OCI-LY3 (cell line): ENCODE data around the gene ZNF564.

Experiments
- H2AFZ ChIP-seq: fragments of 200-600, 300-600 bp; shearing (Covaris generic); 2 replicates; pipeline ENCODE4 v1.6.0; 2014; ENCODE audit warnings: antibody characterized with exemption, low read depth, low read length
- H3K27ac ChIP-seq: fragments of 200-600, 300-600 bp; sonication (generic); 2 replicates; pipeline ENCODE4 v1.5.1; 2014; ENCODE audit warnings: mild to moderate bottlenecking, low read length, moderate library complexity, mixed read lengths
- H3K27me3 ChIP-seq: fragments of 200-600, 300-600 bp; sonication (generic); 2 replicates; pipeline ENCODE4 v1.6.1; 2014; ENCODE audit warnings: low read depth, low read length, mixed read lengths
- H3K36me3 ChIP-seq: fragments of 200-600, 300-600 bp; sonication (generic); replicated peaks from 2 replicates; pipeline ENCODE3; 2014; ENCODE audit warnings: low read depth, low read length, mixed read lengths
- H3K4me1 ChIP-seq: fragments of 300-600, 200-600 bp; sonication (generic); 2 replicates; pipeline ENCODE4 v1.6.1; 2014; ENCODE audit warnings: low read length, mixed read lengths
- H3K4me2 ChIP-seq: fragments of 200-600, 300-600 bp; sonication (generic); 2 replicates; pipeline ENCODE4 v1.6.1; 2014; ENCODE audit warnings: low read length, mixed read lengths
- H3K4me3 ChIP-seq: fragments of 300-600, 200-600 bp; sonication (generic); 2 replicates; pipeline ENCODE4 v1.5.1; 2014; ENCODE audit warnings: antibody characterized with exemption, mild to moderate bottlenecking, low read length, moderate library complexity
- H3K79me2 ChIP-seq: fragments of 300-600, 200-600 bp; shearing (Covaris generic); 2 replicates; pipeline ENCODE4 v1.6.1; 2014; ENCODE audit warnings: mild to moderate bottlenecking, low read length, mixed read lengths
- H3K9ac ChIP-seq: fragments of 300-600, 200-600 bp; shearing (Covaris generic); 2 replicates; pipeline ENCODE4 v1.6.0; 2014; ENCODE audit warnings: mild to moderate bottlenecking, low read length, moderate library complexity
- H3K9me3 ChIP-seq: fragments of 200-600, 300-600 bp; shearing (Covaris generic); 2 replicates; pipeline ENCODE4 v1.6.1; 2014; ENCODE audit warnings: low read length, mixed read lengths; ENCODE audit not compliant: insufficient read depth
- H4K20me1 ChIP-seq: fragments of 200-600, 300-600 bp; sonication (generic); 2 replicates; pipeline ENCODE4 v1.6.1; 2016; ENCODE audit warnings: low read length, mixed read lengths; ENCODE audit not compliant: insufficient read depth
- CTCF ChIP-seq: fragments of 200-600, 300-600 bp; sonication (generic); IDR thresholded peaks from 2 replicates; pipeline ENCODE4 v1.5.1; 2014; ENCODE audit warnings: antibody characterized with exemption, low read length, low read depth
- EZH2phosphoT487 ChIP-seq: fragments of 200-600 bp; shearing (Covaris generic); IDR thresholded peaks from 2 replicates; pipeline ENCODE4 v1.6.1; 2018; ENCODE audit warnings: antibody characterized with exemption, mixed run types, low read depth

The ZNF564 gene

GRCh38 chr19:12581100-12581499, 29.8 kb upstream of the ZNF564 start:
- TF ChIP-seq CTCF (no peak), EZH2phosphoT487 (no peak)
- H3K4me1 ChIP-seq, result peaks cover 14% of the 10 kb centered on the region
- H2AFZ ChIP-seq, result no peak overlapping the region
- no peak overlapping the region for H3K9ac ChIP-seq
- H3K79me2 ChIP-seq, result no peaks in the 10 kb centered on the region
- H3K4me3 ChIP-seq, result no peak overlapping the region
- H3K9me3 ChIP-seq, result peaks cover 17% of the 10 kb centered on the region; the same call in 1 of the 2 replicates
- no peaks in the 10 kb centered on the region for H4K20me1 ChIP-seq
- peaks cover 48% of the 10 kb centered on the region for H3K36me3 ChIP-seq
- H3K27ac ChIP-seq, result no peak overlapping the region
- no peaks in the 10 kb centered on the region for H3K27me3 ChIP-seq
- H3K4me2 ChIP-seq, result no peak overlapping the region

GRCh38 chr19:12580180-12580694, 29.0 kb upstream of the ZNF564 start:
- peaks cover 17% of the 10 kb centered on the region; the same call in 1 of the 2 replicates for H3K9me3 ChIP-seq
- no peaks in the 10 kb centered on the region for H3K27me3 ChIP-seq
- H3K4me2 ChIP-seq, result no peak overlapping the region
- no peak for TF ChIP-seq EZH2phosphoT487
- no peak for TF ChIP-seq CTCF
- H3K9ac ChIP-seq, result no peak overlapping the region
- peaks cover 14% of the 10 kb centered on the region for H3K4me1 ChIP-seq
- H4K20me1 ChIP-seq, result no peaks in the 10 kb centered on the region
- no peak overlapping the region for H2AFZ ChIP-seq
- H3K27ac ChIP-seq, result no peak overlapping the region
- peaks cover 54% of the 10 kb centered on the region for H3K36me3 ChIP-seq
- no peaks in the 10 kb centered on the region for H3K79me2 ChIP-seq
- H3K4me3 ChIP-seq, result no peak overlapping the region

GRCh38 chr19:12578641-12579040, 27.4 kb upstream of the ZNF564 start:
- no peaks in the 10 kb centered on the region for H3K27me3 ChIP-seq
- H2AFZ ChIP-seq, result no peak overlapping the region
- no peak overlapping the region for H3K4me3 ChIP-seq
- TF ChIP-seq EZH2phosphoT487 (no peak), CTCF (no peak)
- H3K27ac ChIP-seq, result no peak overlapping the region
- no peaks in the 10 kb centered on the region for H4K20me1 ChIP-seq
- no peak overlapping the region for H3K4me2 ChIP-seq
- peaks cover 54% of the 10 kb centered on the region for H3K36me3 ChIP-seq
- peaks cover 26% of the 10 kb centered on the region for H3K4me1 ChIP-seq
- H3K9ac ChIP-seq, result no peak overlapping the region
- H3K79me2 ChIP-seq, result no peaks in the 10 kb centered on the region
- H3K9me3 ChIP-seq, result peaks cover 17% of the 10 kb centered on the region; the same call in 1 of the 2 replicates

GRCh38 chr19:12574036-12574435, 22.8 kb upstream of the ZNF564 start:
- Histone ChIP-seq H3K27me3 (no peaks in the 10 kb centered on the region), H3K4me1 (peaks cover 13% of the 10 kb centered on the region), H3K4me2 (peak overlapping the region; percentile 68), H3K4me3 (peak overlapping the region; percentile 38), H4K20me1 (no peaks in the 10 kb centered on the region), H3K27ac (peak overlapping the region; percentile 82), H2AFZ (no peak overlapping the region; the same call in 1 of the 2 replicates), H3K9me3 (no peaks in the 10 kb centered on the region), H3K36me3 (peaks cover 22% of the 10 kb centered on the region), H3K79me2 (no peaks in the 10 kb centered on the region), H3K9ac (peak overlapping the region; percentile 23; the same call in 1 of the 2 replicates)
- TF ChIP-seq EZH2phosphoT487 (no peak), CTCF (no peak)
